Neutrophil (primary cell): Measurements from ENCODE around the gene CCT4.
A peak's percentile ranks its signal among the peaks of the same experiment; 100 is the strongest.

Experiments
- H3K27ac ChIP-seq: fragments of 200-600 bp; sonication (generic); 2 replicates; pipeline ENCODE4 v1.5.1; 2016; ENCODE audit warnings: mild to moderate bottlenecking, moderate library complexity
- H3K27me3 ChIP-seq: fragments of 200-600 bp; sonication (generic); 2 replicates; pipeline ENCODE4 v1.6.0; 2016; ENCODE audit warnings: mild to moderate bottlenecking
- H3K36me3 ChIP-seq: fragments of 200-600 bp; sonication (generic); 2 replicates; pipeline ENCODE4 v1.5.1; 2017
- H3K4me1 ChIP-seq, 2 experiments: fragments of 200-600 bp in 1 of 2; sonication (generic) in 1 of 2; 1 replicate in 1 of 2; 2 replicates in 1 of 2; pipeline versions ENCODE4 v1.5.1 to v1.6.1; 2013 to 2016; ENCODE audit warnings: low read depth in 1 of 2, low read length in 1 of 2, mild to moderate bottlenecking in 1 of 2, moderate library complexity in 1 of 2; ENCODE audit not compliant: control insufficient read depth in 1 of 2, insufficient read depth in 1 of 2
- H3K4me3 ChIP-seq, 2 experiments: fragments of 200-600 bp in 1 of 2; sonication (generic) in 1 of 2; 1 replicate in 1 of 2; 2 replicates in 1 of 2; pipeline ENCODE4 v1.5.1; 2013 to 2016; ENCODE audit warnings: low read depth in 1 of 2, low read length in 1 of 2, mild to moderate bottlenecking in 1 of 2, moderate library complexity in 1 of 2
- H3K9me3 ChIP-seq: fragments of 200-600 bp; sonication (generic); 2 replicates; pipeline ENCODE4 v1.5.1; 2016
- CTCF ChIP-seq: fragments of 200-600 bp; sonication (generic); IDR thresholded peaks from 2 replicates; pipeline ENCODE4 v1.5.1; 2016; ENCODE audit warnings: antibody characterized with exemption

The CCT4 gene

DNA sequence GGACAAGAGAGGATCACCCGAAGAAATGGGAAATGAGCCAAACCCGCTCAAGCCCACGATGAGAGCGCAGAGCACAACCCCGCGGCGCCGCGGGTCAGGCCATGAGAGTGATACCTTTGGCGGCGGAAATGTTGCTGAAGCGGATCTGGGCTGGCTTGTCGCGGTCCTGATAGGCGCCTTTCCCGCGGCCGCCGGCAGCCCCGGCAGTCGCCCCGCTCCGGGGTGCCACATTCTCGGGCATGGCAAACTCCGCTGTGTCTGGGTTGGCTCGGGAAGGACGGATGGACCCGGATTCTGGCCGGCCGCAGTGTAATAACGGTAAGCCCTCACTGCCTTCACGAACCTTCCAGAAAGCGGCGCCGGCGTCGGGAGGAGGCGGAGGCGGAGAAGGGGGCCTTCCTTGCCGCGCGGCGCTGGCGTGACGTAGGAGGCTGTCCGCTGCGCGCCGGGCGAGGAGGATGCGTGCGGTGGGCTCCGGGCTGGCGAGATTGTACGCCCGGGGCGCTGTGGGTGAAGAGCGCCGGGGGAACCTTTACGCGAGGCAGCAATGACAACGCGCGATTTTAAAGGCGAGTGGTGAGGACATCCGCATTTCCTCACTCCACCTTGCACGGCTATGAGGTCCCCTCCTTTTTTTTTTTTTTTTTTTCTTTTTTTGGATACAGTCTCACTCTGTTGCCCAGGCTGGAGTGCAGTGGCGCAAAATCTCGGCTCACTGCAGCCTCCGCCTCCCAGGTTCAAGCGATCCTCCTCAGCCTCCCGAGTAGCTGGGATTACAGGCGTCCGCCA lies at the start of gene CCT4:
TSS of gene CCT4 (minus strand) at position 390 of the 789 bp plus-strand sequence. CDS start at position 241, 149 bp downstream.
- Histone ChIP-seq H3K36me3 (peaks cover 12% of the 10 kb centered on the region), H3K27ac (peak within 1 kb of the TSS; percentile 96), H3K4me3 (peak within 1 kb of the TSS; percentile 88 to 98), H3K4me1 (peaks cover 11% of the 10 kb centered on the region in 2 experiments), H3K9me3 (no peaks in the 10 kb centered on the region), H3K27me3 (no peaks in the 10 kb centered on the region)
- no peak for TF ChIP-seq CTCF

DNA sequence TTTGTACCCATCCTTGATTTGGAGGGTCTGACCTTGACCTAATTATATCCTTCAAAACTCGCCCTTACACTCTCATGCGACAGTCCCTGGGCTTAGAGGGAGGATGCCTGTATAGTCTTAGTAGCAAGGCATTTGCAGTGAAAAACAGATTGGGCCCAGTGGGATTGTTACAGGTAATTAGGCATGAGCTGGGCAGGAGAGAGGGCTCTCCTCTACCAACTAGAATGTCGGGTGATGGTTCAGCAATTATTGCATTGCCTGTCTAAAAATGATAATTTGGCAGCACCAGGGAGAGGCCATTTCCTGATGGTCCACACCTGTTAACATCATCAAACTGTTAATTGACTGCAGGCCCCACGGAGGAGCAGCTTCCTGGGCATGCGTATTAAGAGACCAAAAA lies 49.4 kb upstream of the CCT4 start:
- Histone ChIP-seq H3K4me1 (no peaks in the 10 kb centered on the region), H3K27ac (no peak overlapping the region), H3K9me3 (no peaks in the 10 kb centered on the region), H3K4me3 (no peak overlapping the region), H3K36me3 (no peaks in the 10 kb centered on the region), H3K27me3 (no peaks in the 10 kb centered on the region)
- no peak for TF ChIP-seq CTCF

- TF ChIP-seq CTCF, result no peak
- H3K27ac ChIP-seq, result no peak overlapping the region
- H3K36me3 ChIP-seq, result no peaks in the 10 kb centered on the region
- no peaks in the 10 kb centered on the region for H3K27me3 ChIP-seq
- H3K4me3 ChIP-seq, result no peak overlapping the region
- no peaks in the 10 kb centered on the region for H3K4me1 ChIP-seq
- H3K9me3 ChIP-seq, result no peaks in the 10 kb centered on the region
Measured at GRCh38 chr2:61937098-61937497, 48.6 kb upstream of the CCT4 start.

- no peak for TF ChIP-seq CTCF
- H3K36me3 ChIP-seq, result no peaks in the 10 kb centered on the region
- no peak overlapping the region for H3K4me3 ChIP-seq
- no peaks in the 10 kb centered on the region for H3K27me3 ChIP-seq
- H3K4me1 ChIP-seq, result no peaks in the 10 kb centered on the region
- no peak overlapping the region for H3K27ac ChIP-seq
- no peaks in the 10 kb centered on the region for H3K9me3 ChIP-seq
Measured at GRCh38 chr2:61928826-61929461, 40.5 kb upstream of the CCT4 start.

- H3K4me1 ChIP-seq, result no peaks in the 10 kb centered on the region
- no peak overlapping the region for H3K4me3 ChIP-seq
- no peaks in the 10 kb centered on the region for H3K27me3 ChIP-seq
- no peaks in the 10 kb centered on the region for H3K36me3 ChIP-seq
- H3K27ac ChIP-seq, result no peak overlapping the region
- no peaks in the 10 kb centered on the region for H3K9me3 ChIP-seq
- TF ChIP-seq CTCF, result no peak
Measured at GRCh38 chr2:61926531-61927477, 38.3 kb upstream of the CCT4 start.
